Tibial nerve (tissue), 3 donors: ENCODE measurements around the gene NUDT16L1.

Source experiments
- POLR2A ChIP-seq, 2 donors: fragments of 450-650 bp; IDR thresholded peaks; one replicate each; pipeline ENCODE4 v1.6.1; 2017; ENCODE audit warnings: antibody characterized with exemption in 2 of 2, mild to moderate bottlenecking in 2 of 2, moderate library complexity in 2 of 2
- TF ChIP-seq, protein P1 (sequence below), 5 experiments: fragments of 200-600 bp in 3 of 5; fragments of 450-650 bp in 2 of 5; sonication (generic) in 3 of 5; IDR thresholded peaks; one replicate each; pipeline ENCODE4 v1.5.1; 2016 to 2019; ENCODE audit warnings: antibody characterized with exemption in 5 of 5, mild to moderate bottlenecking in 3 of 5, moderate library complexity in 2 of 5

DNA sequence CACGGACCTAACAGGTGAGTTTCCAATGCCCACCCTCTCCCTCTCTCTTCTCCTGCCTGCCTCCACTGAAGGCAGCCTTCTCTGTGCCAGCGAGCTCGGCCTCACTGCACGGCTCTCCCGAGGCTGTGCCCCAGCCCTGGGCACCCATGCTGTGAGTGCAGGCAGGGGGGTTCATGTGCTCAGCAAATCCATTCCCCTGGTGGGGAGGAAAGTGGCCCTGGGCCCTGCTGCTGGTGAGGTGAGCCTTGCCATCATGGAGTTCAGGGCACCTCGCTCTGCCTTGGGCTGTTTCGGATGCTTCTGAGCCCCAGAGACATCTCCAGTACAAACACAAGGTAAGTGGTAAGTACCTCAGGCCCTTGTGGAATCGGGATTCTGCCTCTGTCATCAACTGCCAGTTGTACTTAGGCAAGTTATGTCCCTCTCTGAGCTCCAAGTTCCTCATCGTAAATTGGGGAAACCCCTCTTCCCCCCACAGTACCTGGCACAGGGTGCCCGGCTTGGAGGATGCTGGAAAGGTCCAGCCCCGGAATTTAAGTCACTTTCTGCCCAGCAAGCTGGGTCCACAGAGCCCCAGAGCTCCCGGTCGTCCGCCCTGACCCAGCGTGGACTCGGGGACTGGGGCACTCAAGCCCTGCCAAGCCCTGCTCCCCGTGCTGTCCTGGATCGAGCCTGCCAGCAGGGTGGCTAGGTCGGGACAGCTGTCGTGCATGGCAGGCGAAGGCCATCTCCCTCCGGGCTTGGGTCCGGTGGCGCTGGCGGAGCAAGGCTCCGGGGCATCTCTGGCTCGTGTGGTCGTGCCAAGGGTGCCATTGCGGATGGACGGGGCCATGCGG is 684 bp upstream of the NUDT16L1 start:
- TF ChIP-seq POLR2A (IDR thresholded peaks at IDR 0.05) = no peak
- TF ChIP-seq, protein P1, sequence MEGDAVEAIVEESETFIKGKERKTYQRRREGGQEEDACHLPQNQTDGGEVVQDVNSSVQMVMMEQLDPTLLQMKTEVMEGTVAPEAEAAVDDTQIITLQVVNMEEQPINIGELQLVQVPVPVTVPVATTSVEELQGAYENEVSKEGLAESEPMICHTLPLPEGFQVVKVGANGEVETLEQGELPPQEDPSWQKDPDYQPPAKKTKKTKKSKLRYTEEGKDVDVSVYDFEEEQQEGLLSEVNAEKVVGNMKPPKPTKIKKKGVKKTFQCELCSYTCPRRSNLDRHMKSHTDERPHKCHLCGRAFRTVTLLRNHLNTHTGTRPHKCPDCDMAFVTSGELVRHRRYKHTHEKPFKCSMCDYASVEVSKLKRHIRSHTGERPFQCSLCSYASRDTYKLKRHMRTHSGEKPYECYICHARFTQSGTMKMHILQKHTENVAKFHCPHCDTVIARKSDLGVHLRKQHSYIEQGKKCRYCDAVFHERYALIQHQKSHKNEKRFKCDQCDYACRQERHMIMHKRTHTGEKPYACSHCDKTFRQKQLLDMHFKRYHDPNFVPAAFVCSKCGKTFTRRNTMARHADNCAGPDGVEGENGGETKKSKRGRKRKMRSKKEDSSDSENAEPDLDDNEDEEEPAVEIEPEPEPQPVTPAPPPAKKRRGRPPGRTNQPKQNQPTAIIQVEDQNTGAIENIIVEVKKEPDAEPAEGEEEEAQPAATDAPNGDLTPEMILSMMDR (IDR thresholded peaks at IDR 0.05) = no peak
